ENCODE results near the gene HOXA4.

Gene HOXA4

DNA sequence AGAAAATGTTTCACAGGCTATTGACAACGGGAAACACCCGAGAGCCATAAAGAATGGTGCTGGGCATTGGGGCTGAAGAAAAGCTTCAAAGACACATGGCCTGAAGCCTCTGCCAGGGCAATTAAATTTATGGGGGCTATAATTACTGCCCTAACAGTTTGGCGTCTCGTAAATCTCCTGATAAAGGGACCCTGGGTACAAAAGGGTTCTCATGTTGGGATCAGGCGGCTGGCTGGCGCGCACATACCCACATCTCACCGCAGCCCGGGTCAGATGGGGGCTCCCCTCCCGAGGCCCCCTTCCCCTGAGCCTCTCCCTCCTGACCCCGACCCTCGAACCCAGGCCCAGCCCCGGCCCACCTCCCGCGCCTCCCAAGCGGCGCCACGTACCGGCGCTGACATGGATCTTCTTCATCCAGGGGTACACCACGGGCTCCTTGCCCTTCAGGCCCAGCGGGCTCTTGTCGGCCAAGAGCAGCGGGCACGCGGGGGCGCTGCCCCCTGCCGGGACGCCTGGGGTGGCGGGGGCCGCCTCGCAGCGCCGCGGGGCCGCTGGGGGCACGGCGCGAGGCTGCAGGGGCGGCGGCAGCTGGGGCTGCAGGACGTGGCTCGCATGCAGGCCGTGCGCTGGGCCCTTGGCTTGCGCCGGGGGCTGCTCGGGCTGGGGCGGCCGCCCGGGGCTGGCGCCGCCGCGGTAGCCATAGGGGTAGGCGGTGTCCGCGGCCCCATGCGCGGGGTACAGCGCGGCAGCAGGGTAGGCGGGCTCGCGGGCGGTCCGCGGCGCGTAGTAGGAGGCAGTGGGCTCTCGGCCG, 623 bp downstream of the HOXA4 start:
- TF ChIP-seq, protein P1, sequence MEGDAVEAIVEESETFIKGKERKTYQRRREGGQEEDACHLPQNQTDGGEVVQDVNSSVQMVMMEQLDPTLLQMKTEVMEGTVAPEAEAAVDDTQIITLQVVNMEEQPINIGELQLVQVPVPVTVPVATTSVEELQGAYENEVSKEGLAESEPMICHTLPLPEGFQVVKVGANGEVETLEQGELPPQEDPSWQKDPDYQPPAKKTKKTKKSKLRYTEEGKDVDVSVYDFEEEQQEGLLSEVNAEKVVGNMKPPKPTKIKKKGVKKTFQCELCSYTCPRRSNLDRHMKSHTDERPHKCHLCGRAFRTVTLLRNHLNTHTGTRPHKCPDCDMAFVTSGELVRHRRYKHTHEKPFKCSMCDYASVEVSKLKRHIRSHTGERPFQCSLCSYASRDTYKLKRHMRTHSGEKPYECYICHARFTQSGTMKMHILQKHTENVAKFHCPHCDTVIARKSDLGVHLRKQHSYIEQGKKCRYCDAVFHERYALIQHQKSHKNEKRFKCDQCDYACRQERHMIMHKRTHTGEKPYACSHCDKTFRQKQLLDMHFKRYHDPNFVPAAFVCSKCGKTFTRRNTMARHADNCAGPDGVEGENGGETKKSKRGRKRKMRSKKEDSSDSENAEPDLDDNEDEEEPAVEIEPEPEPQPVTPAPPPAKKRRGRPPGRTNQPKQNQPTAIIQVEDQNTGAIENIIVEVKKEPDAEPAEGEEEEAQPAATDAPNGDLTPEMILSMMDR (conservative IDR thresholded peaks at IDR 0.05; ENCODE audit: low read length): no peak; the same call in 1 of the 2 replicates
- DNase-seq (ENCODE audit: low read depth): peak; percentile 37
- H3K4me3 ChIP-seq (ENCODE audit: low read length): peak overlapping the region; percentile 65

DNA sequence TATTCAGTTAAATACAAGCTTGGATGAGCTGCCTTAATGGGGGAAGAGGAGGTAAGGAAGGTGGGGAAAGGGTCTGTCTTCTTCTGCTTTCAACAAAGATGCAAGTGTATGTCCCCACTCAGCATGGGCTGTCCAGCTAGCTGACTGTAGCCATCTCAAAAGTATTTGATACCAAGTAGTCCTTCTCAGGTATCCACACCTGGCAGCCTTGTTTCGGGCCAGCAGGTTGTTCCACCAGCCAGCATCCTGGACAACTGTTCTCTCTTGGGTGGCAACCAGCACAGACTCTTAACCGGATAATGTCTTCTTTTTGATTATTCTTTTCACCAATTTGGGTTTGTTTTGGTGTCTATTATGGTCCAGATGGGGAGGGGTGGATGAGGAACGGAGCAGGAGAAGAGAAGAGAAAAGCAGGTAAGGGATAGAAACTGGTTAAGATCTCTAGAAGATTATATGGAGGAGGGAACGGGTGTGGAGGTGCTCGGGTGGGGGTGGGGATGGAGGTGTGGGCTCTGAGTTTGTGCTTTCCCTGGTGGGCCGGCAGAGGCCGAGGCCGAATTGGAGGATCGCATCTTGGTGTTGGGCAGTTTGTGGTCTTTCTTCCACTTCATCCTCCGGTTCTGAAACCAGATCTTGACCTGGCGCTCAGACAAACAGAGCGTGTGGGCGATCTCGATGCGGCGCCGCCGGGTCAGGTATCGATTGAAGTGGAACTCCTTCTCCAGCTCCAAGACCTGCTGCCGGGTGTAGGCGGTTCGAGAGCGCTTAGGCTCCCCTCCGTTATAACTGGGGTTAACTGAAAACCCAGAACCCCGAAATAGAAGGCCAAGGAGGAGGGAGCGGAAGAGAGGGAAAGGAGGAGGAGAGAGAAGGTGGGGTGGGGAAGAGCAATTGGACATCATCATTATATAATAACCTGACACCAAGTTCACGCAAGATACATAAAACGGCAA, 1.5 kb downstream of the HOXA4 start:
- TF ChIP-seq, protein P1 (conservative IDR thresholded peaks at IDR 0.05; ENCODE audit: low read length): no peak
- peak overlapping the region; percentile 65 for H3K4me3 ChIP-seq (ENCODE audit: low read length)
- DNase-seq (ENCODE audit: low read depth): no peak

DNA sequence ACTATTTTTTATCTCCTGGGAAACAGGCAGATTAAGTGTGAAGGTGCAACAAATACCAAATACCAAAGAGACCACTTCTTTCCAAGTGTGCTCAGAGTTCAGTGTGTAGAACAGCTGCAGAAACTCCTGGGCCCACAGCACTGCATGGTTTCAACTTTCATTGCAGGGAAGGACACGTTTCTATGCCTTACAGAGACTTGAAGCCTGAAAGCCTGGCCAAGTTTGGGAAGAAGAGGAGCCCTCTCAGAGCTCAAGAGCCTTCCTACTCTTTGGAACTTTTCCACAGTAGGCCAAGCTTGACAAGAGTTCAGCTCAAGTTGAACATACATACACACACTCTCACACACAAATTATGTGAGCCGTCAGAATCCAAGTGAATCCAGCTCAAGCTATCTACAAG, 2.5 kb downstream of the HOXA4 start:
- DNase-seq (ENCODE audit: low read depth): no peak

DNA sequence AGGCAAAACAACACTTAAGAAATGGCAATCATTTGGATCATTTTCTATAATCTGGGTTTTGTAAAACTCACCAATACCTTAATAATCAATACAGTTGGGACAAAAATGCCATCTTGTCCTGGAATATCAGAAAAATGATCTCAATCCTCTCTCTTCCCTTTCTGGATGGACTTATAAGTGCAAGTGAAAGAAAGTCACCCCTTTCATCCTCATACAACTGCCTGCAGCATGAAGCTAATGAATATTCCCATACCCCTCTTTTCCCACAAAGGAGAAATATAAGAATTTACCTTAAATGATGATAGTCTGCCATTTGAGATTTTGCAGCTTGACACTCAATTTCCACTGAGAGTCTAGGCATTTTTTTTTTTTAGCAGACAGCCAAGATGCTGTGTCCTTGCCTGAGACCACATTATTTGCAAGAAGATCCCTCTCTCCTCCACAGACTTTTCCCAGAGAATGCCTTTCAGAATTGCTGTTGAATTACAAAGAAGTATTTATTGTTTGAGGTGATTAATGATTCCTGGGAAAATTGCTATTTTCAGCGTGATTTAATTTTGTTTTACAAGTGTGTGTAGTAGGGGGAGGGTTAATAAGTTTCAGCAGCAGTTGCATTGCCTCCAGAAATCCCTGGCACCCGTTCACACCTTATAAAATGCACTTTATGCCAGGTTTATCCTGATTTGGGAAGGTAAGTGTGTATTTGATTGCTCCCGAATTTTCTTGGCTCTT, 3.8 kb downstream of the HOXA4 start:
- no peak for DNase-seq (ENCODE audit: low read depth)

More for the DNA sequence above, 2.5 kb downstream of the HOXA4 start:
- TF ChIP-seq, protein P1 (conservative IDR thresholded peaks at IDR 0.05; ENCODE audit: low read length): no peak
- no peak overlapping the region for H3K4me3 ChIP-seq (ENCODE audit: low read length)

DNA sequence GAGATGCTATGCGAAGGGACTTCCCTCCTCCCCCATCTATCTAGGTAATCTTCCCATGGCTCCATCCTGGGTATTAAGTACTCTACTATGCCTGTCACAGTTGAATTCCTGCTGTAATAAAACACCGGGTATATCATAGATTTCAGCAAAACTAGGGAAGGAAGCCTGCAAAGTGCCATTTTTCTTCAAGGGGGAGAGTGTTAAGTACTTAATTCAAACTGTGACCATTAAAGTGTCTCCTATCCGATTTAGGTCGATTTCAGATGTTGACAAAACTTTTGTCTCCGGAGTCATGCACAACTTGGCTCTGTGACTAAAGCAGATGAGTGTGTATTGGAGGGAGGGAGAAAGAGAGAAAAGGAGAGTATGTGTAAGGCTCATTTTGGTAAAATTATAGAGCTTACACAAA, 4.6 kb downstream of the HOXA4 start:
- H3K4me3 ChIP-seq (ENCODE audit: low read length): no peak overlapping the region
- TF ChIP-seq, protein P1 (conservative IDR thresholded peaks at IDR 0.05; ENCODE audit: low read length): no peak
- DNase-seq (ENCODE audit: low read depth): no peak

More for the DNA sequence above, 3.8 kb downstream of the HOXA4 start:
- TF ChIP-seq, protein P1 (conservative IDR thresholded peaks at IDR 0.05; ENCODE audit: low read length): no peak
- H3K4me3 ChIP-seq (ENCODE audit: low read length): no peak overlapping the region

DNA sequence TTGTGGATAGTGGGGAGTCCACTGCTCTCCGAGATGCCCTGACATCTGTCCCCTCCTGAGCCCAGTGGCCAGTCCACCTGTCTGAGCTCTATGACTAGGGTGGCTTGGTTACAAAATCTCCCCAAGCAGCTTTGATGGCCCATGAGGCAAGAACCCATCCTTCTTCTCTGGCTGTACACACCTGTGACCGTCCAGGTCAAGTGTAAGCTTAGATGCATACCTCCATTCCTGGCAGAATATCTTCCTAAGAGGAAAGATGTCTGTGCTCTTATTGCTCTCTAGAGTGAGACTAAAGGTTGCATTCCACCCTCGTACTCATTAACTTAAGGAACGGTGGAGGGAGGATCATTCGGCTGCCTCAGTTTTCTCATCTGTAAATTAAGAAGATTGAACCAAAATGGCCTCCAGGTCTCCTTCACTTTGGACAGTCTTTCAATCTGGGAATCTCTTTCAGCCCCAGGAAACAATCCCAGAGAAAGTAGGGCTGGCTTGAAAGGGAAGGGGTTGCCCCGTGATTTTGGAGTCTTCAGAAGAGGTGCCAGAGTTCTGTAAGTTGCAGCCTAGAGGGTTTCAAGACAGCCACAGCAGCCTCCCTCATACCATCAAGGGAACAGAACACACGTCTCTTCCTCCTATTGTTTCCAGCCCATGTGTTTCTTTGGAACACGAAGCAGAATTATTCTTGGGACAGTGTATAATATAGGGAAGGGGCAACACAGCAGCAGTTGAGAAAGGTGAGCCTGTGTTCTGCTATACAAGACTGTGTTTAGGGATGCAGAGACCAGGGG, 5.5 kb downstream of the HOXA4 start:
- no peak for DNase-seq (ENCODE audit: low read depth)
- no peak overlapping the region for H3K4me3 ChIP-seq (ENCODE audit: low read length)
- TF ChIP-seq, protein P1 (conservative IDR thresholded peaks at IDR 0.05; ENCODE audit: low read length): no peak
